AG08395 (cell line): ENCODE data around the gene COMMD10.
"Not testable (repeated sequence)": the region's sequence is repeated elsewhere in the genome, so short reads cannot be mapped to it uniquely, and the experiment has no call there.

ENCODE experiments used
- DNase-seq: peaks from one replicate; pipeline ENCODE4 v3.0.0; 2012; ENCODE audit warnings: mixed read lengths, low spot score

The COMMD10 gene

GRCh38 chr5:116098998-116099397 lies 14.2 kb downstream of the COMMD10 start:
- no peak for DNase-seq

GRCh38 chr5:116104941-116105340 lies 20.1 kb downstream of the COMMD10 start:
- DNase-seq, result not testable (repeated sequence)

DNA sequence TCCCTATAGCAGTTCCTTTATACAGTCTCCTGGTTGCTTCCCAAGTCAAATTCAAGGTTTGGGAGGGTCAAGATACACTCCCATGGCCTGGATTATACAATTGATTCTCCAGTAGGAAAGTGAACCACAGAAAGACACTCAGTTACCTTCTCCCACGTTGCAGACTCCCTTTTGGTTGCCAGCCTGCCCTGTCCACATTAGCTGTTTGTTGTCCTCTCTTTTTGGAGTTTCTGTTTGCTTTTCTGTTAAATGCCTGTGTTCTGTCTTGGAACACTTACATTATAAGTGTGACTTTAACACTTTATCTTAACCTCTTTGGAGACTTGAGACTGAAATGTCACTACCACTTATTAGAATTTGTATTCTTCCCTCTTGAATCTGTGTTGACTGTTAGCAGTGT lies 30.3 kb downstream of the COMMD10 start:
- no peak for DNase-seq

- peak; percentile 4 for DNase-seq
Measured at GRCh38 chr5:116130471-116130870, 45.6 kb downstream of the COMMD10 start.

DNA sequence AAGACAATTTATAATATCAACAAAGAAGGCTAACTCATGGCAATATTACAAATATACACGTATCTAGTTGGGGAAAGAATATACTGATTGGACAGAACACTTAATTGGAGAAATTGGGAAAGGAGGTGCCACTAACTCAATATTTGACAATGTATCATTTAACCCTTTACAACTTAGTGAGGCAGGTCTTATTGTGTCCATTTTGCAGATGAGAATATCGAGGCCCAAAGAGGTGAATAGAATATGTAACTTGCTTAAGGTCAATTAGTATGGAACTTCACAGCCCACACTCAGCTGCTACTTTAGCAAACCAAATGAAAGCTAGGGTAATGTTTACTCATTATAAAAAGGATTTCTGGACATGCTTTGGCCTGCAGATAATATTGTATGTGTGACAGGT lies 46.2 kb downstream of the COMMD10 start:
- DNase-seq, result no peak

DNA sequence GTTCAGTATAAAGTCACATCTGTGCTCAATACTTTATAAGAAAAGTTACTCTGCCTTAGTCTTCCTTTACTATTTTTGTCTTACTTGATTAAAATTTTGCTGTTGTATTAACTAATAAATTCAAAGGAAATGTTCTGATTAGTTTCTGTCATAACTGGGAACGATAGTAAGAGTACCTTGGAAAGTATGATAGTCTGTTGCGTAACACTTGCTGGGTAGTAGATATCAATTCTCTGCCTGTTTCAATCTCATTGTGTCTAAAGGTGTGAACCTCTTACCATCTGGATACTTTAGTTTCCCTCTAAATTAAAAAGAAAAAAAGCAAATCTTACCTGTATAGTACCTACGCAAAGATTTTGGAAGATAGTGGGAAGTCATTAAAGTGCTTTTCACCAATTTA lies 48.5 kb downstream of the COMMD10 start:
- DNase-seq, result no peak

- DNase-seq, result no peak
Measured at GRCh38 chr5:116135344-116135743, 50.5 kb downstream of the COMMD10 start.

DNA sequence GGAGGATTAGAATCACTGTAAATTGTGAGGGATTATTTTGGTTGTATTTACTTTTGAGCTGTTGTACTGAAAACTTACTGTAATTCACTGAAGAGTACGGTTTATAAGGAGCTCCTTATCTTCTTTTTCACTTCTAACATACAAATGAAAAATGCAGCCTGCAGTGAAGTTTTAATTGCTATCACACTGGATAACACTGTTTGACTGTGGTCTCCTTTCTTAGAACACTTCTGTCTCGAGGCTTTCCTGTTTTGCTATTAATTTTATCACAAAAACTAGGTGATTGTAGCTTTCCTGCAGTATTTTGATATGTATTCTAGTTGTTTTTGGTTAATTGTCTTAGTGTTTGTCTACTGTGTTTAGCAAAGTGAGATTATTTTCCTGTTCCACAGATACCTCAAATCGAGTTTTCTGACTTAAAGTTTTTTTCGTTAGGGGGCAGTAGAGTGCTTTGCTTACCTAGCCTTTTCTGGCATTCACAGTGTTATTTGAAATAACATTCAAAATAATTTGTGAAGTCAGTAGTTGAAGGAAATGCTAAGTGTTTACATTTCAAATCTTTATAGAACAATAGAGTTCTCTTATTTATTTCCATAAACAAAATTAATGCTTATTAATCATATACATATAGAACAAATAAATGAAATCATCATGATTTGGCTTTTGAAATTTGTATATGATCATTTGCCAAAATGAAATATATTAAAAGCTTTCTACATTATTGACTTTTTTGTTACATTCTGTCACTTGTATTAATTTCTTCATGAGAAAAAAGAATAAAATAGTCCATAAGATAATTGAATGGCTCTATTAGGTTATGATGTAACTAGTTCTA lies 52.9 kb downstream of the COMMD10 start:
- peak; percentile 44 for DNase-seq

GRCh38 chr5:116142495-116142894 lies 57.7 kb downstream of the COMMD10 start:
- no peak for DNase-seq

DNA sequence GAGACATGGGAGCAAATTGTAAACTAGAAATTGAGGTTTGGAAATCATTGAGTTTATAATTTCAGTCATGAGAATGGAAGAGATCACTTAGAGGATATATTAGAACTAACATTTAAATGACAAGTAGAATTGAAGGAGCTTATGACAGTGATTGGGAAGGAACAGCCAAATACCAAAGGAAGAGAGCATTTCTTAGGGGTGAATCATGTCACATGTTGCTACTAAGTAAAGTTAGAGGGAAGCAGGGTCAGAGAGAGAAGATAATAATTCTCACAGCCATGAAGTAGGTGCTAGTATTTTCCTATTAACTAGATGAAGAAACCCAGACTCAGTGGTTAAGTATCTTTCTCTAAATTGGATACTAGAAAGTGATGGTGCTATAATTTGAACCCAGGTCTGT lies 59.3 kb downstream of the COMMD10 start:
- DNase-seq, result peak; percentile 7

DNA sequence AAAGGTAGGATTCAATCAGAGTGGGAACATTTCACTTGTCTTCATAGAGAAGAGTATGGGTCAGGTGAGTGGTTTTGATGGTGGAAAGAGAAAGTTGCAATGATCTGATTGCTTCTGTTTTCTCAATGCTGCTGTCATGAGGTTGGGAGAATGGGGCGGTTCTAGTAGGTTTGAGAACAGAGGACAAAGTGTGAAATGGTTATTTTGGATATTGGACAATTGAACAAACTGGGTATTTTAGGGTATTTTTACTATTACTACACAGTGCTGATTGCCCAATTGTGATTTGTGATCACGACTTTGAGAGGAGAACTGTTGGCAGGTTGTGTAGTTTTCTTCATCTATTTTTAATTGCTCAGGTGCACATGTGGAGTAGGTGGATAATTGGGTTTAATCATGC lies 60.2 kb downstream of the COMMD10 start:
- no peak for DNase-seq

DNA sequence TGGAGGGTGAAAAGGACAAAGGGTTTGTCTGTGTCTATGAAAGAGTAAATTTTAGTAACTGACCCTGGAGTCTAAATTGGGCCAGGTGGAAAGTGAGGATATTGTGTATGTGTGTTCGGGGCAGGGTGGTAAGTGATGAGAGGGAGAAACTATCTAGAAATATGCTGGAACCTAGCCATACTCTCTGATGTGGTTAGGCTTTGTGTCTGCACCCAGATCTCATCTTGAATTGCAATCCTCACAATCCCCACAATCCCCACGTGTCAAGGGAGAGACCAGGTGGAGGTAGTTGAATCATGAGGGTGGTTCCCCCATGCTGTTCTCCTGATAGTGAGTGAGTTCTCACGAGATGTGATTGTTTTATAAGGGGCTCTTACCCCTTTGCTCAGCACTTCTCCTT lies 60.6 kb downstream of the COMMD10 start:
- DNase-seq, result no peak

DNA sequence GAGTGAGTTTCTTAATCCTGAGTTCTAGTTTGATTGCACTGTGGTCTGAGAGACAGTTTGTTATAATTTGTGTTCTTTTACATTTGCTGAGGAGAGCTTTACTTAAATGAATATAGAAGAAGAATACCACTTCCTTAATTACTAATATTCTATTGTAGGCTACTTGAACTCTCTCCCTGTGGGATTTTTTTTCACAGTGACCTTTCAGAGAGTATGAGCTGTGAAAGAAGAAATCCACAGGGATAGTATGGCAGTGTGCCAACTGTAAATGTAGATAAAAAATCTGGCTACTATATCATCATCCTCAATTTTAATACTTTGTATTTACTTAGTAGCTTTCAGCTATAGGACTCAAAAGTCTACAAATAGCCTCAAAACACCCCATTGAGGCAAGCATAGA lies 67.3 kb downstream of the COMMD10 start:
- DNase-seq, result no peak

- no peak for DNase-seq
Measured at GRCh38 chr5:116153687-116154174, 68.9 kb downstream of the COMMD10 start.

DNA sequence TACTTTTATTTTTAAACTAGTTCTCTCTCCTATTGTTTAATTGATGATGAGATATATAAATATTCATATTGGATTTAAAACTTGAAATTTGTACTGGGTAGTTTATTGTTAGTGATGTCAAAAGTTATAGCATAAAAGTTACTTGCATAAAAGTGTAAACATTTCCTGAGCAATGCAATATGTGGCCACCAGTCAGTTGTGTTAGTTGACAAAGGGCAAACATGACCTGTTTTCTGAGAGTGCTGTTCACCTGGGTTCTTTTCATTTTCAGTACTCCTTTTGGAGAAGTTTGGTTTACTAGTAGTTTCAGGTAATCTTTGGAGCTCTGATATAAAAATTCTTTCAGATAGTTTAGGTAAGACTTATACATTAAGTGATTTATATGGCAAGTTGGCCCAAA lies 69.4 kb downstream of the COMMD10 start:
- no peak for DNase-seq

DNA sequence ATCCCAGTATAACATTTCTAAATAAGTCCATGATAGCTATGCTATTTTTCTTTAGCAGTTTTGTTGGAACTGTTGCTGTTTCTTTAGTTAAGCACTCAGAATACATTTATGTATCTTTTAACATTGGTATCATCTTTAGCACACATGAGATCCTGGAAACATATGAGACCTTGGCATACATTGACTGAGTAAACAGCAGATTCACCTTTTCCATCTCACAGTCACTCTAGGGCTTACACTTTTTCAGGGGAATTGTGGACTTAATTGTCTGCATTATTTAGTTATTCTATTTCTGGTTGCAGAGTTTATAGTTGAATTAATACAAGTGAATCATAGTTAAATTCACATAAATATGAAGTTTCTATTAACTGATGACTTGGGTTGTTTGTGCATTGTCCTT lies 70.1 kb downstream of the COMMD10 start:
- no peak for DNase-seq

- no peak for DNase-seq
Measured at GRCh38 chr5:116157902-116158301, 73.1 kb downstream of the COMMD10 start.

- no peak for DNase-seq
Measured at GRCh38 chr5:116159006-116159405, 74.2 kb downstream of the COMMD10 start.

GRCh38 chr5:116174111-116174510 lies 89.3 kb downstream of the COMMD10 start:
- no peak for DNase-seq

DNA sequence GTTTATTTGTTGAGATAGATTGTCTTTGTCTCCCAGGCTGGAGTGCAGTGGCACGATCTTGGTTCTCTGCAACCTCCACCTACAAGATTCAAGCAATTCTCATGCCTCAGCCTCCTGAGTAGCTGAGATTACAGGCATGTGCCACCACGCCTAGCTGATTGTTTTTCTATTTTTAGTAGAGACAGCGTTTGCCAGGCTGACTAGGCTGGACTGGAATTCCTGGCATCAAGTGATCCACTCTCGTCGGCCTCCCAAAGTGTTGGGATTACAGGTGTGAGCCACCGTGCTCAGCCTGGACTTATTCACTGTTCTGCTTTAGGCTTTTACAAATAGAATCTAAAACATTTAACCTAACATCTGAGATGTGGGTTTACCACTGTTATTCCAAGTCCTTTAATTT lies 91.3 kb downstream of the COMMD10 start:
- no peak for DNase-seq

DNA sequence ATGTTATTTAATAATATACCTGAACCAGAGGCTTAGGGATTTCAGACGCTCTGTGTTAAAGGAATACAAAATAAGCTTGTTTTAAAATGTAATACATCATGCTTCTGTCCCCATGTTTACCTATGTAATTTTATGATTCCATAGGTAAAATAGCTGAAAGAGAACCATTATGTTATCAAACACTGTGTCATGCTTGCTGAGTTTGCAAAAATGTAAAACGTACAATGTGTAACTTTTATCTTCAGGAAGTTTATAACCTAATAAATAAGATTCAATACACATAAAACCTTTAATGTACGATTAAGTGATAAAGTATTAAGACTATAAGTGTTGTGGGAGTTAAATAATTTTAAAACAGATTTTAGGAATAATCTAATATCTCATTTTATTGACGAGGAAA lies 94.1 kb downstream of the COMMD10 start:
- no peak for DNase-seq

- DNase-seq, result no peak
Measured at GRCh38 chr5:116209166-116209565, 124.3 kb downstream of the COMMD10 start.

- no peak for DNase-seq
Measured at GRCh38 chr5:116212225-116212624, 127.4 kb downstream of the COMMD10 start.

GRCh38 chr5:116216246-116216645 lies 131.4 kb downstream of the COMMD10 start:
- no peak for DNase-seq
